KMS-11 (cell line): ENCODE results near the gene LONP2.
"Not testable (repeated sequence)": the region's sequence is repeated elsewhere in the genome, so short reads cannot be mapped to it uniquely, and the experiment has no call there.

Source experiments
- H2AFZ ChIP-seq: fragments of 200-600 bp; sonication (generic); 2 replicates; pipeline ENCODE4 v1.6.1; 2016; ENCODE audit warnings: antibody characterized with exemption, mixed run types, low read depth
- H3K27ac ChIP-seq: fragments of 200-600 bp; sonication (generic); 2 replicates; pipeline ENCODE4 v1.6.1; 2016; ENCODE audit warnings: mild to moderate bottlenecking, mixed run types
- H3K27me3 ChIP-seq: fragments of 200-600 bp; sonication (generic); 2 replicates; pipeline ENCODE4 v1.6.1; 2017; ENCODE audit warnings: mild to moderate bottlenecking, low read depth, mixed run types, moderate library complexity; ENCODE audit not compliant: insufficient read depth
- H3K36me3 ChIP-seq: fragments of 200-600 bp; sonication (generic); 2 replicates; pipeline ENCODE4 v1.6.1; 2017; ENCODE audit warnings: mild to moderate bottlenecking, mixed run types; ENCODE audit not compliant: insufficient read depth
- H3K4me1 ChIP-seq: fragments of 200-600 bp; sonication (generic); 2 replicates; pipeline ENCODE4 v1.6.1; 2016; ENCODE audit warnings: mild to moderate bottlenecking, low read depth, mixed run types; ENCODE audit not compliant: poor library complexity, severe bottlenecking
- H3K4me2 ChIP-seq: fragments of 200-600 bp; sonication (generic); 2 replicates; pipeline ENCODE4 v1.7.0; 2016; ENCODE audit warnings: mild to moderate bottlenecking, mixed run types
- H3K4me3 ChIP-seq: fragments of 200-600 bp; sonication (generic); IDR thresholded peaks from 2 replicates; pipeline ENCODE4 v1.6.1; 2017; ENCODE audit warnings: low read depth, low read length, mixed read lengths; ENCODE audit not compliant: insufficient read depth
- H3K79me2 ChIP-seq: fragments of 200-600 bp; sonication (generic); 2 replicates; pipeline ENCODE4 v1.6.1; 2016; ENCODE audit warnings: low read depth, mixed run types; ENCODE audit not compliant: insufficient read depth
- H3K9ac ChIP-seq: fragments of 200-600 bp; sonication (generic); 2 replicates; pipeline ENCODE4 v1.6.1; 2016; ENCODE audit warnings: mild to moderate bottlenecking, mixed run types
- H4K20me1 ChIP-seq: fragments of 200-600 bp; sonication (generic); 2 replicates; pipeline ENCODE4 v1.6.1; 2016; ENCODE audit warnings: mild to moderate bottlenecking, mixed run types; ENCODE audit not compliant: insufficient read depth
- TF ChIP-seq, protein P1 (sequence below): fragments of 200-600 bp; sonication (generic); conservative IDR thresholded peaks from 2 replicates; pipeline ENCODE4 v1.6.1; 2017; ENCODE audit warnings: low read depth, mild to moderate bottlenecking, antibody characterized with exemption, low read length, moderate library complexity, mixed read lengths

Gene LONP2

DNA sequence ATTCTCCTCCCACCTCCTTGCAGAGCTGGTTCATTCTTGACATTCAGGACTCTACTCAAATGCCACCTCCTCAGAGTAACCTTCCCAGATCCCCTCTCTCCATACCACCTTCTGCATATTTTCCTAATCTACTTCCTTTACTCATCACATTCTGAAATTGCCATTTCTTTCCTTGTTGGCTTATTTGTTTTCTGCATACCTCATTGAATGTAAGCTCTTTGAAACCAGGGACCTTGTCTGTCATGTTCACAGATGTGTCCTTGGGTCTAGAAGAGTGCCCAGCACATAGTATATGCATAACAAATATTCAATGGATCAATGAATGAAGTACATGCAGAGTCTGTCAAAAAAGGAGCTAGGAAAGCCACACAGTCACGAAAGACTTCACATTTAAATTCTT lies 7.8 kb upstream of the LONP2 start:
- Histone ChIP-seq H3K27me3 (no peaks in the 10 kb centered on the region), H3K4me1 (peaks cover 9% of the 10 kb centered on the region), H3K4me2 (no peak overlapping the region), H3K9ac (no peak overlapping the region), H2AFZ (no peak overlapping the region), H3K27ac (no peak overlapping the region), H4K20me1 (no peaks in the 10 kb centered on the region), H3K36me3 (no peaks in the 10 kb centered on the region), H3K79me2 (no peaks in the 10 kb centered on the region), H3K4me3 (no peak overlapping the region)
- TF ChIP-seq, protein P1, sequence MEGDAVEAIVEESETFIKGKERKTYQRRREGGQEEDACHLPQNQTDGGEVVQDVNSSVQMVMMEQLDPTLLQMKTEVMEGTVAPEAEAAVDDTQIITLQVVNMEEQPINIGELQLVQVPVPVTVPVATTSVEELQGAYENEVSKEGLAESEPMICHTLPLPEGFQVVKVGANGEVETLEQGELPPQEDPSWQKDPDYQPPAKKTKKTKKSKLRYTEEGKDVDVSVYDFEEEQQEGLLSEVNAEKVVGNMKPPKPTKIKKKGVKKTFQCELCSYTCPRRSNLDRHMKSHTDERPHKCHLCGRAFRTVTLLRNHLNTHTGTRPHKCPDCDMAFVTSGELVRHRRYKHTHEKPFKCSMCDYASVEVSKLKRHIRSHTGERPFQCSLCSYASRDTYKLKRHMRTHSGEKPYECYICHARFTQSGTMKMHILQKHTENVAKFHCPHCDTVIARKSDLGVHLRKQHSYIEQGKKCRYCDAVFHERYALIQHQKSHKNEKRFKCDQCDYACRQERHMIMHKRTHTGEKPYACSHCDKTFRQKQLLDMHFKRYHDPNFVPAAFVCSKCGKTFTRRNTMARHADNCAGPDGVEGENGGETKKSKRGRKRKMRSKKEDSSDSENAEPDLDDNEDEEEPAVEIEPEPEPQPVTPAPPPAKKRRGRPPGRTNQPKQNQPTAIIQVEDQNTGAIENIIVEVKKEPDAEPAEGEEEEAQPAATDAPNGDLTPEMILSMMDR = no peak

DNA sequence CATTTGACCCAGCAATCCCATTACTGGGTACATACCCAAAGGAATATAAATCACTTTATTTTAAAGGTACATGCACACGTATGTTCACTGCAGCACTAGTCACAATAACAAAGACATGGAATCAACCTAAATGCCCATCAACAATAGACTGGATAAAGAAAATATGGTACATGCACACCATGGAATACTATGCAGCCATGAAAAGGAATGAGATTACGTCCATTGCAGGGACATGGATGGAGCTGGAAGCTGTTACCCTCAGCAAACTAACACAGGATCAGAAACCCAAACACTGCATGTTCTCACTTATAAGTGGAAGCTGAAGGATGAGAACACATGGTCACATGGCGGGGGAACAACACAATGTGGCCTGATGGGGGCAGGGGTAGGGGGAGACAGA lies 4.0 kb upstream of the LONP2 start:
- not testable (repeated sequence) for H3K9ac ChIP-seq

DNA sequence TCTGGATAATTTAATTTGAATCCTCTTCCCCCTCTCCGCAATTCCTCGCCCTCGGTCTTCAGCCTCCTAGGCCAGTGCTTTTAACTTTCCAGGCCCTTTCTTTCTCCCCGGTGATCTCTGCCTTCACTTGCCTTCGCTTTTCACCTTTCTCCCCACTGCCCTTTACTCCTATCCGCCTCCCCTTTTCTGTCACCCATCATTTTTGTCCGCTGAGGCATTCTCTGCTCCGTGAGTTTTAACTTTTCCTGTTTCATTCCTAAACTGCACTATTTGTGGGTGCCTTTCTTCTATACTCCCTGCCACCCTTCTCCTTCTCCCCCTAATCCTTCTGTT lies 729 bp downstream of the LONP2 start:
- Histone ChIP-seq H4K20me1 (no peaks in the 10 kb centered on the region), H3K27me3 (no peaks in the 10 kb centered on the region), H3K4me1 (peaks cover 13% of the 10 kb centered on the region), H3K4me2 (peak overlapping the region; percentile 87), H3K27ac (peak overlapping the region; percentile 74), H3K36me3 (no peaks in the 10 kb centered on the region), H3K79me2 (peaks cover 43% of the 10 kb centered on the region), H2AFZ (peak overlapping the region; percentile 57), H3K9ac (peak overlapping the region; percentile 83; the same call in 1 of the 2 replicates), H3K4me3 (no peak overlapping the region)
- TF ChIP-seq, protein P1 = no peak

More for the DNA sequence above, 4.0 kb upstream of the LONP2 start:
- H2AFZ ChIP-seq, H3K36me3 ChIP-seq, H3K27me3 ChIP-seq, H3K27ac ChIP-seq, H3K4me1 ChIP-seq, H3K4me3 ChIP-seq, H4K20me1 ChIP-seq, H3K4me2 ChIP-seq: not testable (repeated sequence)
- peaks cover 10% of the 10 kb centered on the region for H3K79me2 ChIP-seq

DNA sequence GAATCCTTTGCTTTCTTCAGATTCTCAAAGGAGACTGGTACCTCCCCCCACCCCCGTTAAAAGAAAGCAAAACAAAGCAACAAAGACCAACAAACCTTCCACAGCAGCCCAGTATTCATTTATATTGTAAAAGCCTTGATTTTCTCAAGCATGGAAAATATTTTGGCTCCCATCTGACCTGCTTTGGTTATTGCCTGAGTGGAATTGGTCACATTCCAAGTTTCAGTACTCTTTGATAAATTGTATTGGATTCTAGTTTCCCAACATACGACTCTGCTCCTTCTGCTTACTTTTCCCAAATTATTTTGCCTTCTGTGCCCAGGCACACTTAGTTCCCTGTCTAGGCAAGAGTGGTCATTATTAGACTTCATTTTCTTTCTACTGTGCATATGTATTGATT lies 2.0 kb downstream of the LONP2 start:
- Histone ChIP-seq H3K27me3 (no peaks in the 10 kb centered on the region), H2AFZ (no peak overlapping the region), H3K4me3 (no peak overlapping the region), H3K4me2 (peak overlapping the region; percentile 87), H3K79me2 (peaks cover 52% of the 10 kb centered on the region), H4K20me1 (no peaks in the 10 kb centered on the region), H3K27ac (no peak overlapping the region), H3K36me3 (no peaks in the 10 kb centered on the region), H3K4me1 (peaks cover 13% of the 10 kb centered on the region), H3K9ac (no peak overlapping the region)
- TF ChIP-seq, protein P1 = no peak

DNA sequence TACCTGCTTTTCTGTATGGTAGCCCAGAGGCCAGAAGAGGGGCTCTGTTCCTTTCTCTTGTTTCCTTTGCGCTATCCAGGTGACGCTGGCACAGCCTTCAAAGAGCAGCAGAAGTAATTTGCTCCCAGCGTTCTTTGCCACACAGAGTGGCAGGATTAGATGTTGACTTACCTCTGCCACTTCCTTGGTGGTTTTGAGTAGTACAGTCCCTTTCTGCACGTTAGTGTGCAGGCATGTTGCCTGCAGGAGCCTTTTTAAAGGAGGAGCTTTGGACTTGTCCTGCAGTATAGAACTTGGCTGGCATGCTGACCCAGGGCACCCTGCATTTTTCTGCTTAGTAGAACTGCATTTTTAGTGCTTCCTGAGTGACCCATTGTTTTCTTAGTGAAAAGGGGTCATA lies 3.2 kb downstream of the LONP2 start, which contains the start of gene ABCC11:
Gene ABCC11 (minus strand): TSS at position 229 of the 400 bp plus-strand sequence. CDS start 15,618 bp downstream, outside the sequence.
- H3K4me3 ChIP-seq = no peak within 1 kb of the TSS
- H3K27me3 ChIP-seq = no peaks in the 10 kb centered on the region
- H2AFZ ChIP-seq = no peak within 1 kb of the TSS
- H4K20me1 ChIP-seq = no peaks in the 10 kb centered on the region
- H3K36me3 ChIP-seq = no peaks in the 10 kb centered on the region
- H3K79me2 ChIP-seq = peaks cover 56% of the 10 kb centered on the region
- TF ChIP-seq, protein P1 = no peak
- no peak within 1 kb of the TSS; the same call in 1 of the 2 replicates for H3K4me2 ChIP-seq
- no peak within 1 kb of the TSS for H3K9ac ChIP-seq
- H3K27ac ChIP-seq = no peak within 1 kb of the TSS
- peaks cover 13% of the 10 kb centered on the region for H3K4me1 ChIP-seq
